GM12878 (cell line): ENCODE results near the gene MARCHF10. TPM values are rescaled to one million over a fixed set of nuclear protein-coding genes. Genes with fewer than 3 reads are reported as not detected.

Source experiments
- ATAC-seq: fragments of 200-7000 bp; cut with Tn5 transposase; 3 replicates; pipeline ENCODE4 v1.9.1; 2020; ENCODE audit warnings: mild to moderate bottlenecking, moderate library complexity
- BruUV-seq: library from RNA; stranded (reverse); fragments of 400-500 nt; replicated peaks from 2 replicates; lab custom pipeline; 2021; lab: Mats Ljungman, UMichigan
- CTCF ChIA-PET: fragments of 300-600 bp; sonication (Branson Sonifier 250); formaldehyde crosslinking; extraction: SDS; loops from one replicate; lab custom pipeline; 2021; ENCODE audit warnings: inconsistent platforms; lab: Yijun Ruan, JAX
- POLR2A ChIA-PET: fragments of 350-600 bp; formaldehyde crosslinking; extraction: SDS; loops from one replicate; lab custom pipeline; 2021; ENCODE audit warnings: inconsistent platforms; lab: Charles Lee
- RAD21 ChIA-PET: fragments of 300-600 bp; sonication (Branson Sonifier 250); formaldehyde crosslinking; loops from one replicate; lab custom pipeline; 2023; ENCODE audit warnings: antibody characterized with exemption; ENCODE audit not compliant: unreplicated experiment; lab: Charles Lee
- SMC1A ChIA-PET: fragments of 300-600 bp; sonication (Branson Sonifier 250); formaldehyde crosslinking; loops from one replicate; lab custom pipeline; 2023; ENCODE audit not compliant: unreplicated experiment, uncharacterized antibody; lab: Charles Lee
- DNase-seq: peaks from one replicate; pipeline ENCODE4 v3.0.0-alpha.2; 2011; ENCODE audit warnings: low read depth, low spot score
- FAIRE-seq: peaks from 3 replicates; lab custom pipeline; 2011; peaks lifted over from hg19 to GRCh38; lab: Jason Lieb, UNC
- H2AFZ ChIP-seq: 2 replicates; pipeline ENCODE4 v1.6.0; 2011; ENCODE audit warnings: low read depth, low read length, control low read depth; ENCODE audit not compliant: control insufficient read depth
- H3K27ac ChIP-seq: 2 replicates; pipeline ENCODE4 v1.5.1; 2011; ENCODE audit warnings: control low read depth; ENCODE audit not compliant: control insufficient read depth, insufficient read depth
- H3K27me3 ChIP-seq, 2 experiments: replicated peaks in 1 of 2; 2 replicates each; pipeline versions ENCODE4 v1.6.0 to v1.6.1; 2011; ENCODE audit warnings: low read length in 1 of 2; ENCODE audit not compliant: control insufficient read depth in 2 of 2, insufficient read depth in 2 of 2
- H3K36me3 ChIP-seq, 2 experiments: 2 replicates each; pipeline ENCODE4 v1.5.1; 2011; ENCODE audit warnings: low read length in 1 of 2; ENCODE audit not compliant: control insufficient read depth in 2 of 2, insufficient read depth in 2 of 2
- H3K4me1 ChIP-seq: 2 replicates; pipeline ENCODE4 v1.6.1; 2011; ENCODE audit warnings: mild to moderate bottlenecking, low read length, moderate library complexity, mixed read lengths; ENCODE audit not compliant: control insufficient read depth, insufficient read depth
- H3K4me2 ChIP-seq: 2 replicates; pipeline ENCODE4 v1.6.0; 2011; ENCODE audit warnings: control low read depth; ENCODE audit not compliant: control insufficient read depth, insufficient read depth
- H3K4me3 ChIP-seq: fragments of 200-600 bp; sonication (generic); 2 replicates; pipeline ENCODE4 v1.5.1; 2016
- H3K79me2 ChIP-seq: 2 replicates; pipeline ENCODE4 v1.6.0; 2011; ENCODE audit warnings: low read length; ENCODE audit not compliant: control insufficient read depth, insufficient read depth
- H3K9ac ChIP-seq: 2 replicates; pipeline ENCODE4 v1.8.0; 2011; ENCODE audit warnings: low read length, control low read depth, mixed read lengths; ENCODE audit not compliant: control insufficient read depth, insufficient read depth
- H3K9me3 ChIP-seq: replicated peaks from 3 replicates; pipeline ENCODE4 v1.5.1; 2011; ENCODE audit warnings: mild to moderate bottlenecking, low read length; ENCODE audit not compliant: control insufficient read depth, insufficient read depth
- H4K20me1 ChIP-seq: 2 replicates; pipeline ENCODE4 v1.6.0; 2011; ENCODE audit not compliant: control insufficient read depth, insufficient read depth
- SKIL ChIP-seq: fragments of 450-650 bp; IDR thresholded peaks from 2 replicates; pipeline ENCODE4 v1.6.1; 2017; ENCODE audit warnings: mild to moderate bottlenecking, low read depth, inconsistent platforms; ENCODE audit not compliant: poor library complexity, severe bottlenecking
- WGBS: methylation state at CpG from one replicate; pipeline ENCODE4 v1.1.6; 2016; ENCODE audit warnings: low lambda C conversion rate; ENCODE audit not compliant: insufficient replicate concordance, insufficient coverage; ENCODE audit errors: missing lambda C conversion rate; 5-methylcytosine and 5-hydroxymethylcytosine counted together
- in situ Hi-C: fragments of 300-500 bp; cut with MboI; formaldehyde crosslinking; loops from 9 replicates; pipeline ENCODE4 v1.14.3; 2018; ENCODE audit warnings: mixed read lengths
- intact Hi-C: fragments of 100-400 bp; cut with micrococcal nuclease; formaldehyde crosslinking; loops from one replicate; pipeline ENCODE4 v1.14.2; 2022; ENCODE audit not compliant: unreplicated experiment
- polyA plus RNA-seq, 11 experiments: library from polyadenylated mRNA; depleted of rRNA in 4 of 11; unstranded in 6 of 11; stranded (reverse) in 5 of 11; fragments of >200 nt; fragmentation: Nextera tagmentation in 4 of 11; fragmentation: Illumina TruSeq in 1 of 11; extraction: Ambion mirVana in 4 of 11; extraction: Trizol in 1 of 11; gene quantifications; 1 replicate in 1 of 11; 2 replicates in 10 of 11; pipeline versions ENCODE4 v1.2.1 to v1.2.3, GENCODE V29; 2011 to 2016; ENCODE audit warnings: inconsistent platforms in 2 of 11, missing spikeins in 2 of 11, low read depth in 1 of 11
- total RNA-seq, 4 experiments: library from RNA; depleted of rRNA in 3 of 4; stranded (reverse); fragments of >200 nt in 3 of 4; fragmentation: Illumina TruSeq in 1 of 4; extraction: Trizol in 1 of 4; gene quantifications; 2 replicates each; pipeline versions ENCODE4 v1.2.1 to v1.2.3, GENCODE V29; 2013 to 2021
- TF ChIP-seq, protein P1 (sequence below): fragments of 450-650 bp; formaldehyde crosslinking; IDR thresholded peaks from 2 replicates; pipeline ENCODE4 v1.5.0; 2022; ENCODE audit warnings: mild to moderate bottlenecking, missing genetic modification characterization

Gene MARCHF10
- total and polyA plus RNA-seq, 10 of the 15 experiments (the other 5 are each of a cell fraction or from before 2014, with no cell fraction given), result 0.11 to 0.24 TPM; not detected in 8

DNA sequence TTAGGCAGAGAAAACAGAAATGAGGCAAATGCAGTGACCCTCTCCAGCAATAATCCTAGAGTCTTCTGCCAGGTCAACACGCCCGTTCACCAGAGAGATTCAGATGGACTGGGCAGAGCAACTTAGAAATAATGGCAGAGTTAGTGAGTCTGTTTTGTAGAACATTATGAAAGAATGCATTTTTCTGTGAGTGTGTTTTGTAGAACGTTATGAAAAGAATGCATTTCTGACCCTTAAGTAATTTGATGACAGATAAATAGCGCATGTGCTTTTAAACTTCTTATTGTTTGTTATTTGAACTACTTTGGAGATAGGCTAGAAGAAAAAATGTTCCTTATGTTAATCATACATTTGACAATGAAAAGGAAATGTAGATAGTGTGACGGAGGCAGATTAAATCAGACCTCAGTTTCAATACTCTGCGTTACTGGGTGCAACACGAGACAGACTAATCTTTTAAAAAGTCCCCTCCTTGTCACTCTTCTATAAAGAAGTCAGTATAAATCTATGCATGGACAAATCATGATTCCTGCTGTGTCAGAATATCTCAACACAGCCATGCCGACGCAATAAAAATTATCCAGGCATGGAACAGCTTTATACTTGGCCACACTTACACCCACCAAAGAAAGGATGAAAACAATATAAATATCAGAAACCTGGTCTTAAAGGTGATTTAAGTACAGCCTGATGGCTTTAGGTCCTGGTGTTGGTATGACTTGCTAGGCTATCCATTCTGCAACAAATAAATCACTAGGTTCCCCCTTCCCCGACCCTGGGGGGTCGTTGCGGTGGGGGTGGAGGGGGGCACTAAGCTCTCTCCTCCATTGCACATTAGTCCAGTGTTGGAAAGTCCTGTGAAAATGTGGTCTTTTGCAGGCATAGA, 47.8 kb downstream of the MARCHF10 start:
- intact Hi-C loops, result no loop called here
- FAIRE-seq, result no peak
- CTCF ChIA-PET, result no interaction called here

More for the DNA sequence above, 47.8 kb downstream of the MARCHF10 start:
- in situ Hi-C loops, result no loop called here
- no peaks in the 10 kb centered on the region for H3K9me3 ChIP-seq
- POLR2A ChIA-PET, result no interaction called here
- no peak overlapping the region for H2AFZ ChIP-seq
- DNase-seq (no peak), ATAC-seq (no peak)
- H4K20me1 ChIP-seq, result no peaks in the 10 kb centered on the region
- no peak overlapping the region for H3K4me2 ChIP-seq
- no peak overlapping the region for H3K9ac ChIP-seq
- H3K27ac ChIP-seq, result no peak overlapping the region
- RAD21 ChIA-PET, result no interaction called here
- no peaks in the 10 kb centered on the region for H3K79me2 ChIP-seq
- H3K4me3 ChIP-seq, result no peak overlapping the region
- WGBS, result 49% methylated on average over 12 of the region's 12 CpGs
- no TSS peak for BruUV-seq
- SMC1A ChIA-PET, result no interaction called here
- TF ChIP-seq SKIL, result no peak
- TF ChIP-seq, protein P1, sequence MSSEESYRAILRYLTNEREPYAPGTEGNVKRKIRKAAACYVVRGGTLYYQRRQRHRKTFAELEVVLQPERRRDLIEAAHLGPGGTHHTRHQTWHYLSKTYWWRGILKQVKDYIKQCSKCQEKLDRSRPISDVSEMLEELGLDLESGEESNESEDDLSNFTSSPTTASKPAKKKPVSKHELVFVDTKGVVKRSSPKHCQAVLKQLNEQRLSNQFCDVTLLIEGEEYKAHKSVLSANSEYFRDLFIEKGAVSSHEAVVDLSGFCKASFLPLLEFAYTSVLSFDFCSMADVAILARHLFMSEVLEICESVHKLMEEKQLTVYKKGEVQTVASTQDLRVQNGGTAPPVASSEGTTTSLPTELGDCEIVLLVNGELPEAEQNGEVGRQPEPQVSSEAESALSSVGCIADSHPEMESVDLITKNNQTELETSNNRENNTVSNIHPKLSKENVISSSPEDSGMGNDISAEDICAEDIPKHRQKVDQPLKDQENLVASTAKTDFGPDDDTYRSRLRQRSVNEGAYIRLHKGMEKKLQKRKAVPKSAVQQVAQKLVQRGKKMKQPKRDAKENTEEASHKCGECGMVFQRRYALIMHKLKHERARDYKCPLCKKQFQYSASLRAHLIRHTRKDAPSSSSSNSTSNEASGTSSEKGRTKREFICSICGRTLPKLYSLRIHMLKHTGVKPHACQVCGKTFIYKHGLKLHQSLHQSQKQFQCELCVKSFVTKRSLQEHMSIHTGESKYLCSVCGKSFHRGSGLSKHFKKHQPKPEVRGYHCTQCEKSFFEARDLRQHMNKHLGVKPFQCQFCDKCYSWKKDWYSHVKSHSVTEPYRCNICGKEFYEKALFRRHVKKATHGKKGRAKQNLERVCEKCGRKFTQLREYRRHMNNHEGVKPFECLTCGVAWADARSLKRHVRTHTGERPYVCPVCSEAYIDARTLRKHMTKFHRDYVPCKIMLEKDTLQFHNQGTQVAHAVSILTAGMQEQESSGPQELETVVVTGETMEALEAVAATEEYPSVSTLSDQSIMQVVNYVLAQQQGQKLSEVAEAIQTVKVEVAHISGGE (CRISPR knock-in tag), result no peak
- H3K36me3 ChIP-seq, result no peaks in the 10 kb centered on the region
- no peaks in the 10 kb centered on the region for H3K4me1 ChIP-seq
- peaks cover 0 to 1% of the 10 kb centered on the region in 2 experiments; a peak in 1 of 4 replicates for H3K27me3 ChIP-seq
